Left lung (tissue), 10 donors: Measurements from ENCODE around the gene MUC22. TPM values are rescaled to one million over a fixed set of nuclear protein-coding genes. Genes with fewer than 3 reads are reported as not detected.
"Not testable (repeated sequence)": the region's sequence is repeated elsewhere in the genome, so short reads cannot be mapped to it uniquely, and the experiment has no call there.

Experiments
- ATAC-seq: fragments of 200-7000 bp; cut with Tn5 transposase; one replicate; pipeline ENCODE4 v1.9.1; 2020; ENCODE audit warnings: moderate library complexity
- DNase-seq, 4 donors: peaks; one replicate each; pipeline ENCODE4 v3.0.0-alpha.2; 2013 to 2020
- H3K27ac ChIP-seq, 2 donors: fragments of 200-600 bp; sonication (generic) in 1 of 2; one replicate each; pipeline versions ENCODE4 v1.5.0 to v1.8.0; 2020 to 2021
- H3K27me3 ChIP-seq, 2 donors: fragments of 200-600 bp; sonication (generic) in 1 of 2; one replicate each; pipeline versions ENCODE4 v1.5.0 to v1.8.0; 2020 to 2021
- H3K36me3 ChIP-seq, 2 donors: fragments of 200-600 bp; sonication (generic) in 1 of 2; one replicate each; pipeline versions ENCODE4 v1.5.0 to v1.8.0; 2020 to 2021
- H3K4me1 ChIP-seq, 2 donors: fragments of 200-600 bp; one replicate each; pipeline ENCODE4 v1.8.0; 2021
- H3K4me3 ChIP-seq, 2 donors: fragments of 200-600 bp; sonication (generic) in 1 of 2; one replicate each; pipeline versions ENCODE4 v1.5.0 to v1.8.0; 2020 to 2021; ENCODE audit warnings: mild to moderate bottlenecking in 1 of 2
- H3K9me3 ChIP-seq, 2 donors: fragments of 200-600 bp; sonication (generic) in 1 of 2; one replicate each; pipeline versions ENCODE4 v1.5.0 to v1.8.0; 2020 to 2021
- intact Hi-C, 2 donors: fragments of 100-400 bp; cut with DNase I; formaldehyde crosslinking; loops; one replicate each; pipeline versions ENCODE4 v1.11.2 to v1.14.2; 2022
- polyA plus RNA-seq, 6 donors: library from polyadenylated mRNA; unstranded; fragments of 120-200 nt; gene quantifications; one replicate each; pipeline ENCODE4 v1.2.1, GENCODE V29; 2013; ENCODE audit not compliant: insufficient read length in 6 of 6
- total RNA-seq, 2 donors: library from RNA; stranded (reverse); fragmentation: NEBNext Ultra II Directional; extraction: Animal tissue kit (Norgen Biotek cat#: 25700); gene quantifications; one replicate each; pipeline ENCODE4 v1.2.1, GENCODE V29; 2021
- TF ChIP-seq, protein P1 (sequence below), 2 donors: fragments of 200-600 bp; sonication (generic) in 1 of 2; IDR thresholded peaks; one replicate each; pipeline versions ENCODE4 v1.5.0 to v1.8.0; 2021; ENCODE audit warnings: antibody characterized with exemption in 2 of 2
- donor health status: DM: no; HTN: yes; CAD: no.
- donor health status: DM: no; HTN: no; CAD: no.

Gene MUC22
- total and polyA plus RNA-seq, 8 donors, result 0.20 TPM; not detected in 7

GRCh38 chr6:30998785-30999184, 11.5 kb upstream of the MUC22 start:
- no peak for ATAC-seq
- no peaks in the 10 kb centered on the region for H3K27me3 ChIP-seq
- DNase-seq, result no peak
- no peak overlapping the region for H3K4me3 ChIP-seq
- intact Hi-C loops, result no loop called here
- H3K36me3 ChIP-seq, result no peaks in the 10 kb centered on the region
- no peaks in the 10 kb centered on the region for H3K4me1 ChIP-seq
- no peaks in the 10 kb centered on the region for H3K9me3 ChIP-seq
- no peak overlapping the region for H3K27ac ChIP-seq
- TF ChIP-seq, protein P1, sequence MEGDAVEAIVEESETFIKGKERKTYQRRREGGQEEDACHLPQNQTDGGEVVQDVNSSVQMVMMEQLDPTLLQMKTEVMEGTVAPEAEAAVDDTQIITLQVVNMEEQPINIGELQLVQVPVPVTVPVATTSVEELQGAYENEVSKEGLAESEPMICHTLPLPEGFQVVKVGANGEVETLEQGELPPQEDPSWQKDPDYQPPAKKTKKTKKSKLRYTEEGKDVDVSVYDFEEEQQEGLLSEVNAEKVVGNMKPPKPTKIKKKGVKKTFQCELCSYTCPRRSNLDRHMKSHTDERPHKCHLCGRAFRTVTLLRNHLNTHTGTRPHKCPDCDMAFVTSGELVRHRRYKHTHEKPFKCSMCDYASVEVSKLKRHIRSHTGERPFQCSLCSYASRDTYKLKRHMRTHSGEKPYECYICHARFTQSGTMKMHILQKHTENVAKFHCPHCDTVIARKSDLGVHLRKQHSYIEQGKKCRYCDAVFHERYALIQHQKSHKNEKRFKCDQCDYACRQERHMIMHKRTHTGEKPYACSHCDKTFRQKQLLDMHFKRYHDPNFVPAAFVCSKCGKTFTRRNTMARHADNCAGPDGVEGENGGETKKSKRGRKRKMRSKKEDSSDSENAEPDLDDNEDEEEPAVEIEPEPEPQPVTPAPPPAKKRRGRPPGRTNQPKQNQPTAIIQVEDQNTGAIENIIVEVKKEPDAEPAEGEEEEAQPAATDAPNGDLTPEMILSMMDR (IDR thresholded peaks at IDR 0.05), result no peak

DNA sequence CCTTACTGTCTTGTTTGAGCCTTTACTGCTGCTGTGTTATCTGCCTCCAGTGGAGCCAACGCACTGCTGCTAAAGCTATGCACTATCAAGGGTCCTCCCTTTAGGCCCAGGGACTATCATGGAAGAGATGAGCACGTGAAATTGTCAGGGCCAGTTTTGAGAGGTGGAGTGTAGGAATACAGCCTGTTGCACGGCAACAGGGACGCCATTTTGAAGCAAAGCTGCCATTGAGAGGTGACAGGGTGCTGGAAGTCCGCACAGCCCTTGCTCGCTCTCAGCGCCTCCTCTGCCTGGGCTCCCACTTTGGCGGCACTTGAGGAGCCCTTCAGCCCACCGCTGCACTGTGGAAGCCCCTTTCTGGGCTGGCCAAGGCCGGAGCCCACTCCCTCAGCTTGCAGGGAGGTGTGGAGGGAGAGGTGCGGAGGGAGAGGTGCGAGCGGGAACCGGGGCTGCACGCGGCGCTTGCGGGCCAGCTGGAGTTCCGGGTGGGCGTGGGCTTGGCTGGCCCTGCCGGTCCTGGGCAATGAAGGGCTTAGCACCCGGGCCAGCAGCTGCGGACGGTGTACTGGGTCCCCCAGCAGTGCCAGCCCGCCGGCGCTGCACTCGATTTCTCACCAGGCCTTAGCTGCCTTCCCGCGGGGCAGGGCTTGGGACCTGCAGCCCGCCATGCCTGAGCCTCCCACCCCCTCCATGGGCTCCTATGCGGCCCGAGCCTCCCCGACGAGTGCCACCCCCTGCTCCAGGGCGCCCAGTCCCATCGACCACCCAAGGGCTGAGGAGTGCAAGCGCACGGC, 10.0 kb upstream of the MUC22 start:
- DNase-seq, H3K4me3 ChIP-seq, H3K27ac ChIP-seq, ATAC-seq, intact Hi-C loops, H3K27me3 ChIP-seq, H3K4me1 ChIP-seq, H3K9me3 ChIP-seq, H3K36me3 ChIP-seq: not testable (repeated sequence)

- Histone ChIP-seq H3K36me3 (no peaks in the 10 kb centered on the region), H3K4me3 (no peak overlapping the region), H3K27me3 (no peaks in the 10 kb centered on the region), H3K9me3 (no peaks in the 10 kb centered on the region), H3K27ac (no peak overlapping the region), H3K4me1 (peaks cover 0 to 3% of the 10 kb centered on the region in 2 donors)
- ATAC-seq (no peak), DNase-seq (no peak)
- TF ChIP-seq, protein P1 (IDR thresholded peaks at IDR 0.05), result no peak
- intact Hi-C loops, result no loop called here
These were observed 8.9 kb upstream of the MUC22 start for GRCh38 chr6:31001281-31001888.

DNA sequence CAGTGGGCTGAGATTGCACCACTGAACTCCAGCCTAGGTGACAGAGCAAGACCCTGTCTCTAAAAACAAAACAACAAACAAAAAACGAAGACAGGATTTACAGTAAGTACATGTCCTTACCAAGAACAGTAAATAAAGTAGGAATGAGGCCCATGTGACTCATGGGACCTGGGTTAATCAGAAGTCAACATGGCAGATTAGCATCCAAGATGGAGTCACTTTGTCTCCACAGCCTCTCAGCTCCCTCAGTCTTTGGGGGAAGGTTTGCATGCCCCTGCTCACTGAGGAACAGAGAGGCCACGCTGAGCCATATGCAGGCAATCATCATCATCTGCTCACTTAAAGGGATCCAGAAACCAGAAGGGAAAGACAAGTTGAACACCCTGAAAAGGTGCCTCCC, 7.8 kb upstream of the MUC22 start:
- intact Hi-C loops, result no loop called here
- Histone ChIP-seq H3K4me1 (peaks cover 0 to 3% of the 10 kb centered on the region in 2 donors), H3K9me3 (no peaks in the 10 kb centered on the region), H3K27ac (no peak overlapping the region), H3K27me3 (no peaks in the 10 kb centered on the region), H3K4me3 (no peak overlapping the region), H3K36me3 (no peaks in the 10 kb centered on the region)
- TF ChIP-seq, protein P1 (IDR thresholded peaks at IDR 0.05), result no peak
- ATAC-seq (no peak), DNase-seq (no peak)

- intact Hi-C loops, result no loop called here
- peak overlapping the region; percentile 5 to 65 for H3K27ac ChIP-seq
These were observed 5.5 kb upstream of the MUC22 start for GRCh38 chr6:31004794-31005193.

More at GRCh38 chr6:31004794-31005193, 5.5 kb upstream of the MUC22 start:
- no peaks in the 10 kb centered on the region for H3K27me3 ChIP-seq
- no peak for DNase-seq
- TF ChIP-seq, protein P1 (IDR thresholded peaks at IDR 0.05), result no peak
- no peak overlapping the region for H3K4me3 ChIP-seq
- no peak for ATAC-seq
- H3K4me1 ChIP-seq, result peaks cover 0 to 8% of the 10 kb centered on the region in 2 donors
- no peaks in the 10 kb centered on the region for H3K9me3 ChIP-seq
- H3K36me3 ChIP-seq, result no peaks in the 10 kb centered on the region
